Lower lobe of right lung (tissue), 2 donors: Measurements from ENCODE around the gene TUBB6. TPM values are rescaled to one million over a fixed set of nuclear protein-coding genes. Genes with fewer than 3 reads are reported as not detected.

ENCODE experiments used
- ATAC-seq, 2 donors: fragments of 200-7000 bp; cut with Tn5 transposase; one replicate each; pipeline ENCODE4 v1.9.1; 2020 to 2022; ENCODE audit warnings: mild to moderate bottlenecking in 2 of 2, moderate library complexity in 2 of 2
- DNase-seq: peaks from one replicate; pipeline ENCODE4 v3.0.0-alpha.2; 2020
- H3K27ac ChIP-seq: fragments of 200-600 bp; one replicate; pipeline ENCODE4 v1.8.0; 2022
- H3K27me3 ChIP-seq: fragments of 200-600 bp; one replicate; pipeline ENCODE4 v1.8.0; 2022; ENCODE audit warnings: low read depth
- H3K36me3 ChIP-seq: fragments of 200-600 bp; one replicate; pipeline ENCODE4 v1.8.0; 2022; ENCODE audit warnings: mild to moderate bottlenecking
- H3K4me1 ChIP-seq: fragments of 200-600 bp; one replicate; pipeline ENCODE4 v1.8.0; 2022
- H3K4me3 ChIP-seq: fragments of 200-600 bp; one replicate; pipeline ENCODE4 v1.8.0; 2022; ENCODE audit warnings: mild to moderate bottlenecking
- H3K9me3 ChIP-seq: fragments of 200-600 bp; one replicate; pipeline ENCODE4 v1.8.0; 2022
- CTCF ChIP-seq: fragments of 200-600 bp; IDR thresholded peaks from one replicate; pipeline ENCODE4 v1.8.0; 2022; ENCODE audit warnings: antibody characterized with exemption, mild to moderate bottlenecking
- intact Hi-C: fragments of 100-400 bp; cut with DNase I; formaldehyde crosslinking; loops from one replicate; pipeline ENCODE4 v1.11.0; 2022
- total RNA-seq: library from RNA; stranded (reverse); fragmentation: NEBNext Ultra II Directional; extraction: Animal tissue kit (Norgen Biotek cat#: 25700); gene quantifications from one replicate; pipeline ENCODE4 v1.2.1, GENCODE V29; 2021
- donor health status: DM: no; HTN: yes; CAD: no; lungs with severe emphysema.

Gene TUBB6
- total RNA-seq, 1 donor from 2014 or later, result 92.9 TPM

- intact Hi-C loops, result no loop called here
- no peak overlapping the region for H3K27ac ChIP-seq
- no peak for ATAC-seq
Measured at GRCh38 chr18:12361770-12362378, 53.8 kb downstream of the TUBB6 start.

GRCh38 chr18:12362473-12363174 is 54.6 kb downstream of the TUBB6 start:
- Histone ChIP-seq H3K36me3 (peaks cover 97% of the 10 kb centered on the region), H3K27me3 (no peaks in the 10 kb centered on the region), H3K4me1 (no peaks in the 10 kb centered on the region), H3K9me3 (no peaks in the 10 kb centered on the region), H3K27ac (no peak overlapping the region), H3K4me3 (no peak overlapping the region)
- ATAC-seq (no peak), DNase-seq (no peak)
- no peak for TF ChIP-seq CTCF
- intact Hi-C loops, result no loop called here

More at GRCh38 chr18:12361770-12362378, 53.8 kb downstream of the TUBB6 start:
- DNase-seq, result no peak
- Histone ChIP-seq H3K27me3 (no peaks in the 10 kb centered on the region), H3K9me3 (no peaks in the 10 kb centered on the region), H3K4me3 (no peak overlapping the region), H3K4me1 (no peaks in the 10 kb centered on the region), H3K36me3 (peaks cover 97% of the 10 kb centered on the region)
- TF ChIP-seq CTCF, result no peak

GRCh38 chr18:12366379-12366778 is 58.3 kb downstream of the TUBB6 start:
- Histone ChIP-seq H3K27me3 (no peaks in the 10 kb centered on the region), H3K27ac (no peak overlapping the region), H3K4me3 (no peak overlapping the region), H3K4me1 (no peaks in the 10 kb centered on the region), H3K9me3 (no peaks in the 10 kb centered on the region), H3K36me3 (peaks cover 87% of the 10 kb centered on the region)
- ATAC-seq (no peak), DNase-seq (no peak)
- TF ChIP-seq CTCF, result no peak
- intact Hi-C loops, result no loop called here

- no peak for ATAC-seq
- no peak for DNase-seq
- no peaks in the 10 kb centered on the region for H3K27me3 ChIP-seq
- H3K27ac ChIP-seq, result no peak overlapping the region
- H3K4me3 ChIP-seq, result no peak overlapping the region
- no peak for TF ChIP-seq CTCF
- intact Hi-C loops, result no loop called here
- no peaks in the 10 kb centered on the region for H3K9me3 ChIP-seq
- peaks cover 83% of the 10 kb centered on the region for H3K36me3 ChIP-seq
- H3K4me1 ChIP-seq, result no peaks in the 10 kb centered on the region
Measured at GRCh38 chr18:12366784-12367183, 58.7 kb downstream of the TUBB6 start.

- Histone ChIP-seq H3K9me3 (no peaks in the 10 kb centered on the region), H3K27ac (no peak overlapping the region), H3K4me1 (peaks cover 24% of the 10 kb centered on the region), H3K27me3 (no peaks in the 10 kb centered on the region), H3K36me3 (peaks cover 59% of the 10 kb centered on the region), H3K4me3 (no peak overlapping the region)
- ATAC-seq (no peak), DNase-seq (no peak)
- TF ChIP-seq CTCF, result no peak
- intact Hi-C loops, result no loop called here
Measured at GRCh38 chr18:12369211-12369610, 61.2 kb downstream of the TUBB6 start.
